Spleen (tissue), 7 donors: ENCODE measurements around the gene COL25A1.

ENCODE experiments used
- POLR2A ChIP-seq, 3 donors: fragments of 450-650 bp; IDR thresholded peaks; one replicate each; pipeline ENCODE4 v1.5.1; 2017; ENCODE audit warnings: antibody characterized with exemption in 3 of 3, mild to moderate bottlenecking in 1 of 3
- POLR2AphosphoS5 ChIP-seq, 3 donors: sonication (generic); formaldehyde crosslinking; IDR thresholded peaks; one replicate each; pipeline ENCODE4 v1.5.1; 2017; ENCODE audit warnings: antibody characterized with exemption in 3 of 3
- TF ChIP-seq, protein P1 (sequence below), 11 experiments: fragments of 200-600 bp in 7 of 11; fragments of 450-650 bp in 4 of 11; sonication (generic) in 4 of 11; IDR thresholded peaks in 8 of 11; conservative IDR thresholded peaks in 3 of 11; 1 replicate in 7 of 11; 2 replicates in 4 of 11; pipeline versions ENCODE4 v1.4.0 to v1.8.0; 2016 to 2021; ENCODE audit warnings: antibody characterized with exemption in 11 of 11, inconsistent platforms in 4 of 11, mild to moderate bottlenecking in 1 of 11
- donor health status: DM: no; HTN: no; CAD: no; lungs with moderate emphysema.
- donor health status: DM: no; HTN: no; CAD: no.
- donor health status: DM: no; HTN: no; CAD: no.

DNA sequence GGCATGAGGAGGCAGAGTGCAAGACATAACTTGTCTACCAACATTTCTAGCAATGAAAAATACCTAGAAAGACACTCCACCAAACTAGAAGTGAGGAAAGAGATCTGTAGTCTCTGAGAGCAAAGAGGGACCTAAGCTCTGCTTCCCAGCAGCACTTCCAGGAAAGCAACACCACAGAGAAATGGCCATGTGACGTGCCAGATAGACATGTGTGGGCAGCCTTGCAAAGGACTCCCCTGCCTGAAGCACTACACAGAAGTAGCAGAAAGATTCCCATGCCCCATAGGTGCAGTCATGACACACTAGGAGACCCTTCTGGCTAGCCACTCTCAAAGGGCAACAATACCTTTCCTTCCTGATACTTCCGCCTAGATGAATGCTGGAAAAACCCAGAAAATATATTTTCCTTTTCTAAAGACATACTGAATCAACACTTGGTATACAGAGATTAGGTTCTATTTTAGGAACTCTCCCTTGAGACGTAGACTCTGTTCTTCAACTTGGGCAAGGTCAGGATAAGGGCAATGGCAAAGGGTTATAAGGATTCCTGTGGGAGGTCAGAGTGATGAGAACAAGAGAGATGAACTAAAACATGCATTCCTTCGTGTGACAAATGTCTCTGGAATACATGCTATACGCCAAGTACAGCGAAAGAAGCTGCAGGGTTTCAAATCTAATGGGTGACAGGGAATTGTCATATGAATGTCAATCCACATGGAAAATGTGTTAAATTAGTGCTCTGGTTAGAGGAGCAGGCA lies 352.1 kb downstream of the COL25A1 start:
- TF ChIP-seq, protein P1, sequence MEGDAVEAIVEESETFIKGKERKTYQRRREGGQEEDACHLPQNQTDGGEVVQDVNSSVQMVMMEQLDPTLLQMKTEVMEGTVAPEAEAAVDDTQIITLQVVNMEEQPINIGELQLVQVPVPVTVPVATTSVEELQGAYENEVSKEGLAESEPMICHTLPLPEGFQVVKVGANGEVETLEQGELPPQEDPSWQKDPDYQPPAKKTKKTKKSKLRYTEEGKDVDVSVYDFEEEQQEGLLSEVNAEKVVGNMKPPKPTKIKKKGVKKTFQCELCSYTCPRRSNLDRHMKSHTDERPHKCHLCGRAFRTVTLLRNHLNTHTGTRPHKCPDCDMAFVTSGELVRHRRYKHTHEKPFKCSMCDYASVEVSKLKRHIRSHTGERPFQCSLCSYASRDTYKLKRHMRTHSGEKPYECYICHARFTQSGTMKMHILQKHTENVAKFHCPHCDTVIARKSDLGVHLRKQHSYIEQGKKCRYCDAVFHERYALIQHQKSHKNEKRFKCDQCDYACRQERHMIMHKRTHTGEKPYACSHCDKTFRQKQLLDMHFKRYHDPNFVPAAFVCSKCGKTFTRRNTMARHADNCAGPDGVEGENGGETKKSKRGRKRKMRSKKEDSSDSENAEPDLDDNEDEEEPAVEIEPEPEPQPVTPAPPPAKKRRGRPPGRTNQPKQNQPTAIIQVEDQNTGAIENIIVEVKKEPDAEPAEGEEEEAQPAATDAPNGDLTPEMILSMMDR (IDR thresholded peaks at IDR 0.05 in 8 of 11, conservative IDR thresholded peaks at IDR 0.05 in 3 of 11): no peak
- no peak for TF ChIP-seq POLR2AphosphoS5 (IDR thresholded peaks at IDR 0.05)
- no peak for TF ChIP-seq POLR2A (IDR thresholded peaks at IDR 0.05)
